DMS79 treated with DMSO at 0.1 percent for 48 hours (cell line): ENCODE data around the gene PATJ.
"Not testable (repeated sequence)": the region's sequence is repeated elsewhere in the genome, so short reads cannot be mapped to it uniquely, and the experiment has no call there.

Experiments used
- DNase-seq: peaks from one replicate; lab custom pipeline; 2025; lab: John Stamatoyannopoulos, UW

The PATJ gene

GRCh38 chr1:61743716-61744580 lies 1.7 kb downstream of the PATJ start:
- no peak for DNase-seq

- no peak for DNase-seq
Measured at GRCh38 chr1:61746813-61747212, 4.5 kb downstream of the PATJ start.

GRCh38 chr1:61748566-61748965 lies 6.3 kb downstream of the PATJ start:
- DNase-seq: no peak

- DNase-seq: no peak
Measured at GRCh38 chr1:61749574-61749973, 7.3 kb downstream of the PATJ start.

- no peak for DNase-seq
Measured at GRCh38 chr1:61752921-61753389, 10.7 kb downstream of the PATJ start.

- no peak for DNase-seq
Measured at GRCh38 chr1:61753998-61754508, 11.8 kb downstream of the PATJ start.

- DNase-seq: no peak
Measured at GRCh38 chr1:61754545-61754944, 12.3 kb downstream of the PATJ start.

- no peak for DNase-seq
Measured at GRCh38 chr1:61756773-61757172, 14.5 kb downstream of the PATJ start.

GRCh38 chr1:61757950-61758349 lies 15.7 kb downstream of the PATJ start:
- DNase-seq: no peak

- DNase-seq: no peak
Measured at GRCh38 chr1:61770131-61770530, 27.9 kb downstream of the PATJ start.

GRCh38 chr1:61776091-61776490 lies 33.8 kb downstream of the PATJ start:
- no peak for DNase-seq

- DNase-seq: no peak
Measured at GRCh38 chr1:61779231-61779630, 37.0 kb downstream of the PATJ start.

- DNase-seq: no peak
Measured at GRCh38 chr1:61781151-61781550, 38.9 kb downstream of the PATJ start.

GRCh38 chr1:61782771-61783170 lies 40.5 kb downstream of the PATJ start:
- DNase-seq: no peak

GRCh38 chr1:61784726-61785125 lies 42.4 kb downstream of the PATJ start:
- DNase-seq: no peak

GRCh38 chr1:61790837-61791236 lies 48.6 kb downstream of the PATJ start:
- no peak for DNase-seq

- no peak for DNase-seq
Measured at GRCh38 chr1:61797045-61797755, 54.9 kb downstream of the PATJ start.

- not testable (repeated sequence) for DNase-seq
Measured at GRCh38 chr1:61801047-61801446, 58.8 kb downstream of the PATJ start.

GRCh38 chr1:61807606-61808140 lies 65.4 kb downstream of the PATJ start:
- DNase-seq: no peak

GRCh38 chr1:61808321-61808720 lies 66.0 kb downstream of the PATJ start:
- no peak for DNase-seq

GRCh38 chr1:61808968-61809367 lies 66.7 kb downstream of the PATJ start:
- no peak for DNase-seq

GRCh38 chr1:61812916-61813315 lies 70.6 kb downstream of the PATJ start:
- DNase-seq: no peak

GRCh38 chr1:61816191-61816590 lies 73.9 kb downstream of the PATJ start:
- DNase-seq: no peak
